Endodermal cell (in vitro differentiated cells): ENCODE results near the gene DNASE1L1. TPM values are rescaled to one million over a fixed set of nuclear protein-coding genes. Genes with fewer than 3 reads are reported as not detected.

Experiments used
- DNase-seq: peaks from one replicate; pipeline ENCODE4 v3.0.0-alpha.2; 2017
- H3K27ac ChIP-seq: 2 replicates; pipeline ENCODE4 v1.5.1; 2013; ENCODE audit warnings: mild to moderate bottlenecking, low read depth, low read length, moderate library complexity
- H3K27me3 ChIP-seq: 2 replicates; pipeline ENCODE4 v1.6.1; 2013; ENCODE audit warnings: mild to moderate bottlenecking, low read length, moderate library complexity; ENCODE audit not compliant: insufficient read depth, control insufficient read depth, poor library complexity, severe bottlenecking
- H3K36me3 ChIP-seq: 2 replicates; pipeline ENCODE4 v1.7.0; 2013; ENCODE audit warnings: mild to moderate bottlenecking, low read length, moderate library complexity; ENCODE audit not compliant: control insufficient read depth, insufficient read depth
- H3K4me1 ChIP-seq: one replicate; pipeline ENCODE4 v1.7.0; 2013; ENCODE audit warnings: low read length; ENCODE audit not compliant: control insufficient read depth, insufficient read depth
- H3K4me3 ChIP-seq: 2 replicates; pipeline ENCODE4 v1.5.1; 2013; ENCODE audit warnings: mild to moderate bottlenecking, low read length, moderate library complexity
- H3K9ac ChIP-seq: 2 replicates; pipeline ENCODE4 v1.6.1; 2013; ENCODE audit warnings: mild to moderate bottlenecking, low read length, moderate library complexity; ENCODE audit not compliant: poor library complexity, severe bottlenecking; ENCODE audit errors: extremely low read depth
- H3K9me3 ChIP-seq: 2 replicates; pipeline ENCODE4 v1.6.1; 2013; ENCODE audit warnings: mild to moderate bottlenecking, low read length, moderate library complexity; ENCODE audit not compliant: control insufficient read depth
- H3K27ac Mint-ChIP-seq: 2 replicates; pipeline ENCODE4 v1.8.0; 2020; ENCODE audit warnings: mixed read lengths
- H3K27me3 Mint-ChIP-seq: 2 replicates; pipeline ENCODE4 v1.8.0; 2021; ENCODE audit warnings: mild to moderate bottlenecking, mixed read lengths; ENCODE audit not compliant: insufficient read depth
- H3K36me3 Mint-ChIP-seq: 2 replicates; pipeline ENCODE4 v1.8.0; 2020; ENCODE audit warnings: low read depth, mixed read lengths
- H3K4me1 Mint-ChIP-seq: 2 replicates; pipeline ENCODE4 v1.8.0; 2020; ENCODE audit warnings: mixed read lengths
- H3K4me3 Mint-ChIP-seq: 2 replicates; pipeline ENCODE4 v1.8.0; 2020; ENCODE audit warnings: mild to moderate bottlenecking, moderate library complexity, mixed read lengths
- H3K9me3 Mint-ChIP-seq: 2 replicates; pipeline ENCODE4 v1.8.0; 2020; ENCODE audit warnings: mild to moderate bottlenecking, mixed read lengths
- WGBS, 2 experiments: methylation state at CpG; one replicate each; pipeline versions ENCODE4 v1.1.5 to v1.1.7; 2013; ENCODE audit warnings: missing lambda C conversion rate in 2 of 2, mixed read lengths in 1 of 2; ENCODE audit not compliant: insufficient coverage in 1 of 2, insufficient read length in 1 of 2; 5-methylcytosine and 5-hydroxymethylcytosine counted together
- total RNA-seq, 2 donors: library from RNA; stranded (reverse); fragmentation: NEBNext Ultra II Directional in 1 of 2; extraction: Animal tissue kit (Norgen Biotek cat#: 25700) in 1 of 2; gene quantifications; 2 replicates in 1 of 2; 3 replicates in 1 of 2; pipeline ENCODE4 v1.2.1, GENCODE V29; 2021
- TF ChIP-seq, protein P1 (sequence below): fragments of 200-600 bp; sonication (generic); conservative IDR thresholded peaks from 2 replicates; pipeline ENCODE4 v1.5.0; 2021; ENCODE audit warnings: antibody characterized with exemption, mild to moderate bottlenecking

DNASE1L1 gene
- total RNA-seq, 2 donors from 2014 or later = 13.8 to 17.0 TPM

DNA sequence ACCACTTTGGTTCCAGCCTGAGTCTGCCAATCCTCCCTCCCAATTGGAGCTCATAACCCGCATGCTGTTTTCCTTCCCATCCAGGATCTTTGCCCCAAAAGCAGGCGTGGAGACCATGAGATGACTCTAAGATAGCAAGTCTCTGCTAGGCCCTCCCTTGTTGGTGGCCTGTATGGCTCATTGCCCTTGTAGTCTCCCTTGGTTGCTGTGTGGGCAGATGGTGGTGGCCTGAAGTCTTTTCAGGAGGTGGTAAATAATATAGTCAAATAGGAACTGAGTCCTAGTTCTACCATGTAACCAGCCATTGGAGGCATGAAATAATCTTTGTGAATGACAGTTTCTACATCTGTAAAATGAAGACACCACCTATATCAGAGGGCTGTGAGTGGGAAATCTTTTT lies 20.7 kb upstream of the DNASE1L1 start:
- Histone ChIP-seq H3K36me3 (no peaks in the 10 kb centered on the region), H3K9me3 (no peaks in the 10 kb centered on the region), H3K27me3 (no peaks in the 10 kb centered on the region), H3K27ac (no peak overlapping the region), H3K4me3 (peak overlapping the region; percentile 84), H3K9ac (no peak overlapping the region), H3K4me1 (no peaks in the 10 kb centered on the region)
- TF ChIP-seq, protein P1, sequence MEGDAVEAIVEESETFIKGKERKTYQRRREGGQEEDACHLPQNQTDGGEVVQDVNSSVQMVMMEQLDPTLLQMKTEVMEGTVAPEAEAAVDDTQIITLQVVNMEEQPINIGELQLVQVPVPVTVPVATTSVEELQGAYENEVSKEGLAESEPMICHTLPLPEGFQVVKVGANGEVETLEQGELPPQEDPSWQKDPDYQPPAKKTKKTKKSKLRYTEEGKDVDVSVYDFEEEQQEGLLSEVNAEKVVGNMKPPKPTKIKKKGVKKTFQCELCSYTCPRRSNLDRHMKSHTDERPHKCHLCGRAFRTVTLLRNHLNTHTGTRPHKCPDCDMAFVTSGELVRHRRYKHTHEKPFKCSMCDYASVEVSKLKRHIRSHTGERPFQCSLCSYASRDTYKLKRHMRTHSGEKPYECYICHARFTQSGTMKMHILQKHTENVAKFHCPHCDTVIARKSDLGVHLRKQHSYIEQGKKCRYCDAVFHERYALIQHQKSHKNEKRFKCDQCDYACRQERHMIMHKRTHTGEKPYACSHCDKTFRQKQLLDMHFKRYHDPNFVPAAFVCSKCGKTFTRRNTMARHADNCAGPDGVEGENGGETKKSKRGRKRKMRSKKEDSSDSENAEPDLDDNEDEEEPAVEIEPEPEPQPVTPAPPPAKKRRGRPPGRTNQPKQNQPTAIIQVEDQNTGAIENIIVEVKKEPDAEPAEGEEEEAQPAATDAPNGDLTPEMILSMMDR = no peak
- no peak for DNase-seq
- peak overlapping the region; percentile 68 for H3K4me3 Mint-ChIP-seq
- no peaks in the 10 kb centered on the region for H3K4me1 Mint-ChIP-seq
- H3K27ac Mint-ChIP-seq = no peak overlapping the region
- 100% methylated on average over 2 of the region's 2 CpGs; no CpG with 5 or more reads in 1 of the 2 experiments for WGBS, 2 experiments
- no peaks in the 10 kb centered on the region for H3K27me3 Mint-ChIP-seq
- peaks cover 64% of the 10 kb centered on the region for H3K9me3 Mint-ChIP-seq
- H3K36me3 Mint-ChIP-seq = peaks cover 11% of the 10 kb centered on the region

DNA sequence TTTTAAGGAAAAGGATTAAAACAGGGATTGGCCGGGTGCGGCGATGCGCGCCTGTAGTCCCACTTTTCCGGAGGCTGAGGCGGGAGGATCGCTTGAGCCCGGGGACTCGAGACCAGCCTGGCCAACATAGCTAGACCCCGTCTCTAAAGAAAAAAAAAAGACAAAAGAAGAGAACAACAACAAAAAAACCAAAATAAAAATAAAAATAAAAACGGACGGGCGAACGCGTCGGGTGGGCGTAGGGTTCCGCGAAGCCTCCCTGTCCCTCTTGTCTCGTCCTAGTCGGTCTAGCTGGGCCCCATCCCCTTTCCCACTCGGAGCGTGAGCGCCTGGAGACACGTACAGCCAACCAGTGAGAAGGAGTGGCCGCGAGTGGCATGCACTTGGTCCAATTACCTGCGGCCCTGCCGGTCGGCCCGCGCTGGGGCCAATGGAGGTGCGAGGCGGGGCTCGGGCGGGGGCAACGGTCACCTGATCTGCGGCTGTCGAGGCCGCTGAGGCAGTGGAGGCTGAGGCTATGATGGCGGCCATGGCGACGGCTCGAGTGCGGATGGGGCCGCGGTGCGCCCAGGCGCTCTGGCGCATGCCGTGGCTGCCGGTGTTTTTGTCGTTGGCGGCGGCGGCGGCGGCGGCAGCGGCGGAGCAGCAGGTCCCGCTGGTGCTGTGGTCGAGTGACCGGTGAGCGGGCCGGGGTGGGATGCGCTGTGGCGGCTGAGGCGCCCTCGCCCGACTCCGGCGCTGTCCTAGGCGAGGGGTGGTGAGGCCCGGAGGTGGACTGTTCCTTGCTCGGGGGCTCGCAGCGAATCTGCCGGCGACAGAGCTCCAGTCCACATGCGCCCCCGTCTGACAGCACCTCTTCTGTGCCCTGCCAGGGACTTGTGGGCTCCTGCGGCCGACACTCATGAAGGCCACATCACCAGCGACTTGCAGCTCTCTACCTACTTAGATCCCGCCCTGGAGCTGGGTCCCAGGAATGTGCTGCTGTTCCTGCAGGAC lies 19.4 kb upstream of the DNASE1L1 start, which contains the start of gene ATP6AP1:
ATP6AP1 (plus strand) TSS at position 502 of the 996 bp plus-strand sequence; CDS start at position 518, 16 bp downstream.
- H3K4me1 ChIP-seq = no peaks in the 10 kb centered on the region
- 0 to 12% methylated on average over 3 to 86 of the region's 87 CpGs for WGBS, 2 experiments
- peaks cover 62% of the 10 kb centered on the region for H3K9me3 Mint-ChIP-seq
- peak within 1 kb of the TSS; percentile 44 for H3K27ac Mint-ChIP-seq
- H3K9me3 ChIP-seq = no peaks in the 10 kb centered on the region
- peak within 1 kb of the TSS; percentile 84 for H3K4me3 ChIP-seq
- H3K4me1 Mint-ChIP-seq = no peaks in the 10 kb centered on the region
- TF ChIP-seq, protein P1 = no peak
- H3K27ac ChIP-seq = no peak within 1 kb of the TSS
- H3K36me3 Mint-ChIP-seq = peaks cover 10% of the 10 kb centered on the region
- H3K9ac ChIP-seq = no peak within 1 kb of the TSS
- no peaks in the 10 kb centered on the region for H3K36me3 ChIP-seq
- no peaks in the 10 kb centered on the region for H3K27me3 Mint-ChIP-seq
- H3K4me3 Mint-ChIP-seq = peak within 1 kb of the TSS; percentile 68
- DNase-seq = peak; percentile 94
- H3K27me3 ChIP-seq = no peaks in the 10 kb centered on the region

DNA sequence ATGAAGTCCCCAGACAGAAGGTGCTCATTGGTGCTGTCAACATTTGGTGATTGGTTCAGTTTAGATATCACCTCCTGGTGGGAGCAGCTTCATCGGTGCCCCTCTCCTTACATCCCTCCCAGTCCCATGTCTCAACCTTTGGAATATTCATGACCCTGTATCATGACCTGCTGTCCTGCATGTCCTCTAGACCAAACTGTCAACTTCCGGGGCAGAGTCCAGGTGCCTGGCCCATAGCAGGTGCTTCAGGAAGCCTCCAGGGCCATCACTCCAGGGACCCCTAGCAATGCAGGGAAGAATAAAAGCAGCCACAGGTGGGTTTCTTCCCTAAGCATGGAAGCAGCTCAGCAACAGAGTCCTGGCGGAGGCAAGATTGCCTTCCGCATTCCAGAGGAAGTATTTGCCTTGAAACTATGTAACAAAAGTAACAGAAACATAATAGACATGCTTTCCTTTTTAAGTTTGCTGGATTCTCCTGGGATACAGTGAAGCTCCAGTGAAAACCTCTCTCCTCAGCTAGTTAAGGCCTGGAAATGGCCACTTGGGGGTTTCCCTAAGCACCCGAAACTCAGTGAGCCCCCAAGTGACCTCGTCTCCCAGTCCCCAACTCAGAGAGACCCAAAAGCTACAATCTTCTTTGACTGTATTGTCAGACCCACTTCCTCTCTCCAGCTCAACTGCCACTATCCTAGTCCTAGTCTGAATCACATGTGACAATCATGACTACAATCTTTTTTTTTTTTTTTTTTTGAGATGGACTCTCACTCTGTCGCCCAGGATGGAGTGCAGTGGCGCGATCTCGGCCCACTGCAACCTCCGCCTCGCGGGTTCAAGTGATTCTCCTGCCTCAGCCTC lies 18.1 kb upstream of the DNASE1L1 start:
- H3K4me1 ChIP-seq = no peaks in the 10 kb centered on the region
- no peaks in the 10 kb centered on the region for H3K4me1 Mint-ChIP-seq
- TF ChIP-seq, protein P1 = no peak
- H3K27me3 Mint-ChIP-seq = no peaks in the 10 kb centered on the region
- H3K9ac ChIP-seq = no peak overlapping the region
- no peak overlapping the region for H3K4me3 ChIP-seq
- WGBS, 2 experiments = 90 to 96% methylated on average over 5 to 13 of the region's 13 CpGs
- H3K36me3 ChIP-seq = no peaks in the 10 kb centered on the region
- no peaks in the 10 kb centered on the region for H3K9me3 ChIP-seq
- peaks cover 3% of the 10 kb centered on the region for H3K36me3 Mint-ChIP-seq
- peaks cover 54% of the 10 kb centered on the region for H3K9me3 Mint-ChIP-seq
- H3K4me3 Mint-ChIP-seq = no peak overlapping the region
- no peaks in the 10 kb centered on the region for H3K27me3 ChIP-seq
- no peak overlapping the region for H3K27ac Mint-ChIP-seq
- H3K27ac ChIP-seq = no peak overlapping the region
- DNase-seq = no peak
